Right kidney (tissue), 1 donor: ENCODE data around the gene RBBP8NL.
"Not testable (repeated sequence)": the region's sequence is repeated elsewhere in the genome, so short reads cannot be mapped to it uniquely, and the experiment has no call there.

Experiments
- DNase-seq: peaks from one replicate; pipeline ENCODE4 v3.0.0-alpha.2; 2016

The RBBP8NL gene

GRCh38 chr20:62374331-62375152, 52.8 kb downstream of the RBBP8NL start:
- peak; percentile 34 for DNase-seq

- not testable (repeated sequence) for DNase-seq
Observed at GRCh38 chr20:62373631-62374179, 53.6 kb downstream of the RBBP8NL start.

- no peak for DNase-seq
Observed at GRCh38 chr20:62372042-62372993, 55.0 kb downstream of the RBBP8NL start.

- DNase-seq = no peak
Observed at GRCh38 chr20:62371588-62372041, 55.7 kb downstream of the RBBP8NL start.

GRCh38 chr20:62370807-62371587, 56.3 kb downstream of the RBBP8NL start:
- DNase-seq = no peak

GRCh38 chr20:62370115-62370806, 57.1 kb downstream of the RBBP8NL start:
- peak; percentile 32 for DNase-seq

- DNase-seq = peak; percentile 9
Observed at GRCh38 chr20:62369815-62370114, 57.6 kb downstream of the RBBP8NL start.

- peak; percentile 56 for DNase-seq
Observed at GRCh38 chr20:62368976-62369814, 58.1 kb downstream of the RBBP8NL start.

- DNase-seq = peak; percentile 73
Observed at GRCh38 chr20:62368392-62368975, 58.9 kb downstream of the RBBP8NL start.

GRCh38 chr20:62367633-62368391, 59.5 kb downstream of the RBBP8NL start:
- DNase-seq = peak; percentile 79

- no peak for DNase-seq
Observed at GRCh38 chr20:62367136-62367632, 60.2 kb downstream of the RBBP8NL start, which contains the start of gene LAMA5. LAMA5 (minus strand) TSS chr20:62367312; CDS start chr20:62367245, 67 bp downstream.

- DNase-seq = peak; percentile 69
Observed at GRCh38 chr20:62366370-62367135, 60.8 kb downstream of the RBBP8NL start.

GRCh38 chr20:62365814-62366369, 61.4 kb downstream of the RBBP8NL start:
- DNase-seq = no peak

- DNase-seq = peak; percentile 36
Observed at GRCh38 chr20:62364911-62365736, 62.2 kb downstream of the RBBP8NL start.

- peak; percentile 17 for DNase-seq
Observed at GRCh38 chr20:62363920-62364851, 63.2 kb downstream of the RBBP8NL start.
